ENCODE measurements around the gene DNLZ.

DNA sequence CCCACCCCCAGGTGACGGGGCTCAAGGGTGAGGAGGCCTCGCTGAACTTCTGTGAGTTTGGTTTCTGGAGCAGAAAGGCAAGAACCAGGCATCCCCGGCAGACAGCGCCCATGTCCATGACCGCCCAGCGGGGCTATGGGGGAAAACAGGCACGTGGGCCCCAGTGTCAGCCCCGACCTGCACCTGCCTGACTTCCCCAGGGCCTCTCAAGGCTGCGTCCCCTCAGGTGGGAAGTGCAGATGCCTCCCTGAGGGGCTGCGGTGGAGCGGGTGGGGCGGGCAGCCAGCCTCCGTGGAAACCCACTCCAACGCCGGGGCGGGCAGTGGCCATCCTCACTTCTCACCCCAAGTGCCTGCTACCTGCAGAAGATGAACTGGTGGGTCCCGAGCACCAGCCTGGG lies 16.8 kb upstream of the DNLZ start:
- TF ChIP-seq RAD21 (IDR thresholded peaks at IDR 0.05; ENCODE audit: low read length) = no peak
- TF ChIP-seq CTCF (conservative IDR thresholded peaks at IDR 0.05; ENCODE audit: low read depth, low read length) = no peak
